Placental pericyte (primary cell): Measurements from ENCODE around the gene FAM234A. TPM values are rescaled to one million over a fixed set of nuclear protein-coding genes. Genes with fewer than 3 reads are reported as not detected.

ENCODE experiments used
- total RNA-seq: library from RNA; depleted of rRNA; stranded (reverse); fragments of >200 nt; gene quantifications from 2 replicates; pipeline ENCODE4 v1.2.3, GENCODE V29; 2012

The FAM234A gene
- 58.8 and 81.4 TPM in 2 replicates for total RNA-seq

GRCh38 chr16:234468-235305 is at the start of gene FAM234A:
Gene FAM234A (plus strand): TSS chr16:234821. CDS start chr16:254414, 19,593 bp downstream.

GRCh38 chr16:228852-229730 is 5.5 kb upstream of the FAM234A start, which contains the start of gene LUC7L:
Gene LUC7L (minus strand): TSS chr16:229449. CDS start chr16:229339, 110 bp downstream.

GRCh38 chr16:275786-276232 is 41.2 kb downstream of the FAM234A start, which contains the start of gene RGS11:
Gene RGS11 (minus strand): TSS chr16:275944. CDS start chr16:275911, 33 bp downstream.

GRCh38 chr16:280552-280951 is 45.9 kb downstream of the FAM234A start, which contains the start of gene ARHGDIG:
Gene ARHGDIG (plus strand): TSS chr16:280591. CDS start chr16:280681, 90 bp downstream.

GRCh38 chr16:283033-283805 is 48.6 kb downstream of the FAM234A start, which contains the start of gene PDIA2:
Gene PDIA2 (plus strand): TSS chr16:283164. CDS start chr16:283170, 6 bp downstream.

Other genes starting within 250 kb of the FAM234A start
- gene POLR3K, start 181.2 kb upstream of the FAM234A start, total RNA-seq, result 1.5 and 3.1 TPM in 2 replicates
- gene SNRNP25, start 181.0 kb upstream of the FAM234A start, total RNA-seq, result 10.7 and 17.3 TPM in 2 replicates
- 71.1 and 96.6 TPM in 2 replicates for gene RHBDF1, start 162.2 kb upstream of the FAM234A start, total RNA-seq
- 147 and 251 TPM in 2 replicates for gene MPG, start 156.6 kb upstream of the FAM234A start, total RNA-seq
- gene NPRL3, start 96.1 kb upstream of the FAM234A start, total RNA-seq, result 12.9 and 14.2 TPM in 2 replicates
- not detected in 2 replicates for gene HBZ, start 82.2 kb upstream of the FAM234A start, total RNA-seq
- gene HBM, start 68.8 kb upstream of the FAM234A start, total RNA-seq, result not detected in 2 replicates
- gene HBA2, start 61.9 kb upstream of the FAM234A start, total RNA-seq, result not detected in 2 replicates
- gene HBA1, start 58.1 kb upstream of the FAM234A start, total RNA-seq, result not detected in 2 replicates
- not detected in 2 replicates for gene HBQ1, start 54.4 kb upstream of the FAM234A start, total RNA-seq
- gene LUC7L, start 5.4 kb upstream of the FAM234A start, total RNA-seq, result 31.5 and 59.0 TPM in 2 replicates
- gene RGS11, start 41.1 kb downstream of the FAM234A start, total RNA-seq, result 1.0 and 2.4 TPM in 2 replicates
- 0.44 TPM in 1 of 2 replicates, not detected in the other for gene ARHGDIG, start 45.8 kb downstream of the FAM234A start, total RNA-seq
- gene PDIA2, start 48.3 kb downstream of the FAM234A start, total RNA-seq, result 0.57 and 2.8 TPM in 2 replicates
- 25.8 and 28.2 TPM in 2 replicates for gene AXIN1, start 117.9 kb downstream of the FAM234A start, total RNA-seq
- gene MRPL28, start 135.7 kb downstream of the FAM234A start, total RNA-seq, result 76.4 and 85.0 TPM in 2 replicates
- gene PGAP6, start 147.2 kb downstream of the FAM234A start, total RNA-seq, result 109 and 146 TPM in 2 replicates
- gene NME4, start 162.4 kb downstream of the FAM234A start, total RNA-seq, result 96.1 and 115 TPM in 2 replicates
- 8.8 and 10.2 TPM in 2 replicates for gene DECR2, start 167.1 kb downstream of the FAM234A start, total RNA-seq
- 23.2 and 27.8 TPM in 2 replicates for gene RAB11FIP3, start 190.8 kb downstream of the FAM234A start, total RNA-seq